SK-N-SH (cell line): Measurements from ENCODE around the gene SHISA5. TPM values are rescaled to one million over a fixed set of nuclear protein-coding genes. Genes with fewer than 3 reads are reported as not detected.

Experiments
- CTCF ChIA-PET: fragments of 300-600, 350-600 bp; formaldehyde crosslinking; extraction: SDS; loops from one replicate; lab custom pipeline; 2021; lab: Yijun Ruan, JAX
- POLR2A ChIA-PET: fragments of 350-600 bp; sonication (Branson Sonifier 250); formaldehyde crosslinking; extraction: SDS; loops from one replicate; lab custom pipeline; 2020; ENCODE audit warnings: antibody characterized with exemption, inconsistent platforms; lab: Yijun Ruan, JAX
- DNase-seq: peaks from one replicate; pipeline ENCODE4 v3.0.0; 2012
- H2AFZ ChIP-seq: fragments of 200-600 bp; sonication (generic); 2 replicates; pipeline ENCODE4 v1.8.1; 2016; ENCODE audit warnings: antibody characterized with exemption, mild to moderate bottlenecking, low read depth
- H3F3A ChIP-seq: fragments of 200-600 bp; sonication (generic); replicated peaks from 2 replicates; pipeline ENCODE3; 2016; ENCODE audit warnings: antibody characterized with exemption, mild to moderate bottlenecking; ENCODE audit not compliant: insufficient read depth
- H3K27ac ChIP-seq, 2 experiments: fragments of 200-500 bp in 1 of 2; fragments of 200-600 bp in 1 of 2; sonication (Bioruptor generic) in 1 of 2; sonication (generic), shearing (Covaris generic) in 1 of 2; 2 replicates each; pipeline versions ENCODE4 v1.5.1 to v1.6.1; 2014 to 2016; ENCODE audit warnings: low read depth in 2 of 2, inconsistent platforms in 1 of 2, low read length in 1 of 2, mild to moderate bottlenecking in 1 of 2, mixed read lengths in 1 of 2
- H3K27me3 ChIP-seq: fragments of 200-600 bp; sonication (generic), shearing (Covaris generic); 2 replicates; pipeline ENCODE4 v1.6.1; 2016; ENCODE audit warnings: mixed run types; ENCODE audit not compliant: insufficient read depth
- H3K36me3 ChIP-seq, 2 experiments: fragments of 200-500 bp in 1 of 2; fragments of 200-600 bp in 1 of 2; sonication (Bioruptor generic) in 1 of 2; sonication (generic) in 1 of 2; replicated peaks in 1 of 2; 2 replicates each; pipeline versions ENCODE3 to v1.5.1; 2014 to 2016; ENCODE audit warnings: low read length in 1 of 2, mild to moderate bottlenecking in 1 of 2; ENCODE audit not compliant: insufficient read depth in 2 of 2, control insufficient read depth in 1 of 2
- H3K4me1 ChIP-seq, 2 experiments: fragments of 200-500 bp in 1 of 2; fragments of 200-600 bp in 1 of 2; sonication (Bioruptor generic) in 1 of 2; sonication (generic), shearing (Covaris generic) in 1 of 2; 2 replicates each; pipeline versions ENCODE4 v1.5.1 to v1.6.1; 2014 to 2016; ENCODE audit warnings: low read depth in 1 of 2, low read length in 1 of 2, mixed run types in 1 of 2; ENCODE audit not compliant: insufficient read depth in 2 of 2, control insufficient read depth in 1 of 2
- H3K4me2 ChIP-seq: fragments of 200-600 bp; sonication (generic), shearing (Covaris generic); 2 replicates; pipeline ENCODE4 v1.6.1; 2017; ENCODE audit warnings: mixed run types
- H3K4me3 ChIP-seq, 2 experiments: fragments of 200-500 bp in 1 of 2; fragments of 200-600 bp in 1 of 2; sonication (Bioruptor generic) in 1 of 2; sonication (generic), shearing (Covaris generic) in 1 of 2; 2 replicates each; pipeline versions ENCODE4 v1.5.1 to v1.8.1; 2014 to 2016; ENCODE audit warnings: low read depth in 2 of 2, inconsistent platforms in 1 of 2, low read length in 1 of 2, mild to moderate bottlenecking in 1 of 2, mixed read lengths in 1 of 2, moderate library complexity in 1 of 2
- H3K79me2 ChIP-seq: fragments of 200-600 bp; sonication (generic); 2 replicates; pipeline ENCODE4 v1.8.1; 2017; ENCODE audit warnings: mild to moderate bottlenecking; ENCODE audit not compliant: insufficient read depth
- H3K9ac ChIP-seq: fragments of 200-600 bp; sonication (generic); 2 replicates; pipeline ENCODE4 v1.6.1; 2017; ENCODE audit warnings: mixed run types
- H3K9me2 ChIP-seq: fragments of 200-600 bp; sonication (generic); 2 replicates; pipeline ENCODE4 v1.6.1; 2017; ENCODE audit warnings: mixed run types
- H3K9me3 ChIP-seq: fragments of 200-600 bp; sonication (generic); 2 replicates; pipeline ENCODE4 v1.6.1; 2017; ENCODE audit warnings: mixed run types, mild to moderate bottlenecking, moderate library complexity
- H4K20me1 ChIP-seq: fragments of 200-600 bp; sonication (generic); 2 replicates; pipeline ENCODE4 v1.6.1; 2017; ENCODE audit warnings: mild to moderate bottlenecking, mixed run types; ENCODE audit not compliant: insufficient read depth
- EP300 ChIP-seq, 2 experiments: IDR thresholded peaks; 2 replicates each; pipeline versions ENCODE4 v1.4.0 to v1.6.1; 2012; ENCODE audit warnings: borderline replicate concordance in 1 of 2, low read depth in 1 of 2, low read length in 1 of 2
- FOSL2 ChIP-seq: IDR thresholded peaks from 2 replicates; pipeline ENCODE4 v1.4.0; 2012; ENCODE audit warnings: low read depth, mild to moderate bottlenecking, moderate library complexity, borderline replicate concordance
- FOXJ3 ChIP-seq: sonication (generic); formaldehyde crosslinking; IDR thresholded peaks from 2 replicates; pipeline ENCODE4 v1.5.1; 2020; ENCODE audit warnings: mild to moderate bottlenecking, missing genetic modification reagents
- GATA2 ChIP-seq: sonication (generic); formaldehyde crosslinking; IDR thresholded peaks from 2 replicates; pipeline ENCODE4 v1.5.0; 2020; ENCODE audit warnings: mild to moderate bottlenecking, missing genetic modification reagents
- JUND ChIP-seq: IDR thresholded peaks from 2 replicates; pipeline ENCODE4 v1.4.0; 2012
- MEF2A ChIP-seq: IDR thresholded peaks from 2 replicates; pipeline ENCODE4 v1.4.0; 2012; ENCODE audit warnings: low read depth, borderline replicate concordance
- NFIC ChIP-seq: IDR thresholded peaks from 2 replicates; pipeline ENCODE4 v1.4.0; 2012; ENCODE audit warnings: borderline replicate concordance
- NRF1 ChIP-seq: IDR thresholded peaks from 2 replicates; pipeline ENCODE4 v1.6.1; 2012; ENCODE audit warnings: low read depth, mild to moderate bottlenecking, low read length
- POLR2AphosphoS5 ChIP-seq: IDR thresholded peaks from 2 replicates; pipeline ENCODE4 v1.6.1; 2012; ENCODE audit warnings: low read depth, low read length
- RCOR1 ChIP-seq: fragments of 150-350 bp; IDR thresholded peaks from 2 replicates; pipeline ENCODE4 v1.6.1; 2017; ENCODE audit warnings: antibody characterized with exemption, low read length
- RXRA ChIP-seq: IDR thresholded peaks from 2 replicates; pipeline ENCODE4 v1.4.0; 2012; ENCODE audit warnings: low read depth, mild to moderate bottlenecking, borderline replicate concordance
- SIN3A ChIP-seq: IDR thresholded peaks from 2 replicates; pipeline ENCODE4 v1.6.1; 2012; ENCODE audit warnings: low read depth, mild to moderate bottlenecking, low read length, moderate library complexity, borderline replicate concordance
- SMC3 ChIP-seq: IDR thresholded peaks from 2 replicates; pipeline ENCODE4 v1.6.1; 2012; ENCODE audit warnings: low read depth, low read length, improper control_type of control experiment
- TCF12 ChIP-seq: IDR thresholded peaks from 2 replicates; pipeline ENCODE4 v1.4.0; 2012
- TEAD4 ChIP-seq: IDR thresholded peaks from 2 replicates; pipeline ENCODE4 v1.4.0; 2012; ENCODE audit warnings: mild to moderate bottlenecking, borderline replicate concordance; ENCODE audit not compliant: insufficient read depth
- YY1 ChIP-seq: IDR thresholded peaks from 2 replicates; pipeline ENCODE4 v1.4.0; 2012; ENCODE audit warnings: low read depth, mild to moderate bottlenecking
- WGBS: methylation state at CpG from one replicate; pipeline ENCODE4 v1.1.6; 2017; ENCODE audit warnings: low lambda C conversion rate; 5-methylcytosine and 5-hydroxymethylcytosine counted together
- polyA plus RNA-seq, 3 experiments: library from polyadenylated mRNA; depleted of rRNA; stranded (reverse); fragments of >200 nt; gene quantifications; 2 replicates each; pipeline ENCODE4 v1.2.3, GENCODE V29; 2012
- TF ChIP-seq, protein P1 (sequence below): IDR thresholded peaks from 2 replicates; pipeline ENCODE4; 2012
- TF ChIP-seq, protein P2 (sequence below): fragments of 150-350 bp; IDR thresholded peaks from 2 replicates; pipeline ENCODE4 v1.6.1; 2016; ENCODE audit warnings: mild to moderate bottlenecking, low read depth, low read length

The SHISA5 gene
- polyA plus RNA-seq, 1 of the 3 experiments (the other 2 are of a cell fraction) = 194 TPM

DNA sequence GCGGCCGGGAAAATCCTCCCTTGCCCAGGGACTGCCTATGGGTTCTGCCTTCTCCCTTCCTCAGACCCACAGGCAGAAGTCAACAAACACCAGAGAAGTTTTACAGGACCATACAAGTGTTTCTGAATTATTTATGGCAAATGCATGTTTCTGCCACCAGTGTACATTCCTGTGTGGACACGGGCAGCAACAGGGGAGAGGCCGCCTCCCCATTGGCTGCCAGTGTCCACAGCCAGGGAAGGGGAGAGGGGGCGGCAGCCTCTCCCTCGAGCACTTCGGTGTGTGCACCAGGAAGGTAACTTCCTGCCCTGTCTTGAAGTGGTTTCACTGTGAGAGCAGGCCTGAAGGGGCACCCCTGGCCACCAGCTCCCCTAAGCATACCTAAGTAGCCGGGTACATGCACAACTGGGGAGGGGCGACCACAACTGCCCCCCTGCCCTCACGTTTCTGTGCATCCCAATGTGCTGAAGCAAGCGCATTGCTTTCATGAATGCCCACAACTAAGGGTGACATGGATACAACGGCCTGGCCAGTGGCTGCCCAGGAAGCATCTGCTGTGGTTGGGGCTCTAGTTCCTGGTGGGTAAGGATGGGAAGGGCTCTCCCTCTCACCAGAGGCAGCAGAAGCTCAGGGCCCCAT, 14.8 kb upstream of the SHISA5 start:
- no peak for DNase-seq
- no peaks in the 10 kb centered on the region for H3K4me1 ChIP-seq
- no peak overlapping the region for H2AFZ ChIP-seq
- 82% methylated on average over 8 of the region's 12 CpGs for WGBS
- no peak overlapping the region for H3K9ac ChIP-seq
- H3K36me3 ChIP-seq = no peaks in the 10 kb centered on the region
- H3K27ac ChIP-seq = no peak overlapping the region
- ChIA-PET CTCF (interaction anchor here (1.7 kb wide), 1 partner anchor 83 kb away, joined by 4 read pairs; no protein-coding TSS in a partner anchor), POLR2A (interaction anchor here (1.5 kb wide), 1 partner anchor 14 kb away, joined by 4 read pairs; no protein-coding TSS in a partner anchor)
- no peaks in the 10 kb centered on the region for H3F3A ChIP-seq
- H3K27me3 ChIP-seq = no peaks in the 10 kb centered on the region
- no peaks in the 10 kb centered on the region for H3K9me3 ChIP-seq
- no peaks in the 10 kb centered on the region for H3K79me2 ChIP-seq
- no peaks in the 10 kb centered on the region for H4K20me1 ChIP-seq
- no peak overlapping the region for H3K4me3 ChIP-seq
- TF ChIP-seq TEAD4 = no peak
- TF ChIP-seq JUND = no peak
- no peak for TF ChIP-seq FOSL2
- TF ChIP-seq MEF2A = no peak
- no peak for TF ChIP-seq RXRA
- TF ChIP-seq RCOR1 = no peak
- no peak for TF ChIP-seq NFIC
- TF ChIP-seq YY1 = no peak
- no peak for TF ChIP-seq EP300 (IDR thresholded peaks at IDR 0.05; ENCODE audit: borderline replicate concordance in 1 of 2, low read depth in 1 of 2, low read length in 1 of 2)
- no peak for TF ChIP-seq FOXJ3 (CRISPR knock-in tag)
- TF ChIP-seq GATA2 = no peak
- no peaks in the 10 kb centered on the region for H3K9me2 ChIP-seq
- H3K4me2 ChIP-seq = no peak overlapping the region

DNA sequence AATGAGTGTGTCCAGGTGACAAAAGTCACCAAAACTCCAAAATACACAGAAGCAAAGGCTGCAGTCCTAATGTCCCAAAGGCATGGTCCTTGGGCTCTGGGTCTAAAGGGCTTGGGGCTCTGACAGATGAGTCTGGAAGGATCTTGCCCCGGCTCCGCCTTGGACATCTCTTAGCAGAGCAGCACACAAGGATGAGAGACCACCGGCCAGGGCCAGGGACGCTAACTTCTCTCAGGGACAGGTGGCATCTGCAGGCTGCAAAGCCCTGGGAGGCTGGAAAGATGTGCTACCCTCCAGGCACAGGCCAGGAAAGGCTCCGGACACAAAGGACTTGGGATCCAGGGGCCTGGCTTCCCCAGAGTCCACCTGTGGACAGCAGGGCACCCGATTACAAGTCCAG, 14.1 kb upstream of the SHISA5 start:
- no peak overlapping the region for H3K9ac ChIP-seq
- CTCF ChIA-PET = no interaction called here
- H3F3A ChIP-seq = no peaks in the 10 kb centered on the region
- H3K79me2 ChIP-seq = no peaks in the 10 kb centered on the region
- no peaks in the 10 kb centered on the region for H3K9me2 ChIP-seq
- no peaks in the 10 kb centered on the region for H3K4me1 ChIP-seq
- H3K4me3 ChIP-seq = no peak overlapping the region
- H2AFZ ChIP-seq = no peak overlapping the region
- H3K36me3 ChIP-seq = no peaks in the 10 kb centered on the region
- H3K9me3 ChIP-seq = no peaks in the 10 kb centered on the region
- no peak for DNase-seq
- no peaks in the 10 kb centered on the region for H4K20me1 ChIP-seq
- POLR2A ChIA-PET = no interaction called here
- no peak overlapping the region for H3K4me2 ChIP-seq
- no peak overlapping the region for H3K27ac ChIP-seq
- 97% methylated on average over 5 of the region's 6 CpGs for WGBS
- TF ChIP-seq JUND = no peak
- no peak for TF ChIP-seq POLR2AphosphoS5
- TF ChIP-seq NRF1 = no peak
- no peak for TF ChIP-seq TCF12
- TF ChIP-seq, protein P1, sequence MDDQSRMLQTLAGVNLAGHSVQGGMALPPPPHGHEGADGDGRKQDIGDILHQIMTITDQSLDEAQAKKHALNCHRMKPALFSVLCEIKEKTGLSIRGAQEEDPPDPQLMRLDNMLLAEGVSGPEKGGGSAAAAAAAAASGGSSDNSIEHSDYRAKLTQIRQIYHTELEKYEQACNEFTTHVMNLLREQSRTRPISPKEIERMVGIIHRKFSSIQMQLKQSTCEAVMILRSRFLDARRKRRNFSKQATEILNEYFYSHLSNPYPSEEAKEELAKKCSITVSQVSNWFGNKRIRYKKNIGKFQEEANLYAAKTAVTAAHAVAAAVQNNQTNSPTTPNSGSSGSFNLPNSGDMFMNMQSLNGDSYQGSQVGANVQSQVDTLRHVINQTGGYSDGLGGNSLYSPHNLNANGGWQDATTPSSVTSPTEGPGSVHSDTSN = no peak
- TF ChIP-seq FOXJ3 (CRISPR knock-in tag) = no peak
- no peak for TF ChIP-seq TEAD4
- no peak for TF ChIP-seq SIN3A
- TF ChIP-seq SMC3 = no peak
- TF ChIP-seq RCOR1 = no peak
- TF ChIP-seq, protein P2, sequence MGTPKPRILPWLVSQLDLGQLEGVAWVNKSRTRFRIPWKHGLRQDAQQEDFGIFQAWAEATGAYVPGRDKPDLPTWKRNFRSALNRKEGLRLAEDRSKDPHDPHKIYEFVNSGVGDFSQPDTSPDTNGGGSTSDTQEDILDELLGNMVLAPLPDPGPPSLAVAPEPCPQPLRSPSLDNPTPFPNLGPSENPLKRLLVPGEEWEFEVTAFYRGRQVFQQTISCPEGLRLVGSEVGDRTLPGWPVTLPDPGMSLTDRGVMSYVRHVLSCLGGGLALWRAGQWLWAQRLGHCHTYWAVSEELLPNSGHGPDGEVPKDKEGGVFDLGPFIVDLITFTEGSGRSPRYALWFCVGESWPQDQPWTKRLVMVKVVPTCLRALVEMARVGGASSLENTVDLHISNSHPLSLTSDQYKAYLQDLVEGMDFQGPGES = no peak
- TF ChIP-seq FOSL2 = no peak
- no peaks in the 10 kb centered on the region for H3K27me3 ChIP-seq
